Left colon (tissue), 2 donors: Measurements from ENCODE around the gene GJD3. TPM values are rescaled to one million over a fixed set of nuclear protein-coding genes. Genes with fewer than 3 reads are reported as not detected.
A peak's percentile ranks its signal among the peaks of the same experiment; 100 is the strongest.
"Not testable (repeated sequence)": the region's sequence is repeated elsewhere in the genome, so short reads cannot be mapped to it uniquely, and the experiment has no call there.

ENCODE experiments used
- ATAC-seq: fragments of 200-7000 bp; cut with Tn5 transposase; one replicate; pipeline ENCODE4 v1.9.1; 2020; ENCODE audit warnings: mild to moderate bottlenecking, moderate library complexity
- DNase-seq, 2 donors: peaks; one replicate each; pipeline ENCODE4 v3.0.0-alpha.2; 2020
- intact Hi-C, 2 donors: fragments of 100-400 bp; cut with DNase I in 1 of 2; cut with micrococcal nuclease in 1 of 2; formaldehyde crosslinking; loops; one replicate each; pipeline versions ENCODE4 v1.11.2 to v1.14.0; 2022; cut with DNase I, micrococcal nuclease
- long read RNA-seq: library from polyadenylated mRNA; unstranded; transcript quantifications from one replicate; pipeline ENCODE4 v2.0.0, GENCODE V29; 2021
- total RNA-seq, 2 donors: library from RNA; stranded (reverse); fragmentation: NEBNext Ultra II Directional; extraction: Animal tissue kit (Norgen Biotek cat#: 25700); gene quantifications; one replicate each; pipeline ENCODE4 v1.2.1, GENCODE V29; 2021
- donor health status: DM: no; HTN: no; CAD: no.
- donor health status: DM: yes; HTN: yes; CAD: no.

Gene GJD3, protein sequence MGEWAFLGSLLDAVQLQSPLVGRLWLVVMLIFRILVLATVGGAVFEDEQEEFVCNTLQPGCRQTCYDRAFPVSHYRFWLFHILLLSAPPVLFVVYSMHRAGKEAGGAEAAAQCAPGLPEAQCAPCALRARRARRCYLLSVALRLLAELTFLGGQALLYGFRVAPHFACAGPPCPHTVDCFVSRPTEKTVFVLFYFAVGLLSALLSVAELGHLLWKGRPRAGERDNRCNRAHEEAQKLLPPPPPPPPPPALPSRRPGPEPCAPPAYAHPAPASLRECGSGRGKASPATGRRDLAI
- total RNA-seq = under 1 TPM; 0.34 to 0.81 TPM
- long read RNA-seq = 0 reads

DNA sequence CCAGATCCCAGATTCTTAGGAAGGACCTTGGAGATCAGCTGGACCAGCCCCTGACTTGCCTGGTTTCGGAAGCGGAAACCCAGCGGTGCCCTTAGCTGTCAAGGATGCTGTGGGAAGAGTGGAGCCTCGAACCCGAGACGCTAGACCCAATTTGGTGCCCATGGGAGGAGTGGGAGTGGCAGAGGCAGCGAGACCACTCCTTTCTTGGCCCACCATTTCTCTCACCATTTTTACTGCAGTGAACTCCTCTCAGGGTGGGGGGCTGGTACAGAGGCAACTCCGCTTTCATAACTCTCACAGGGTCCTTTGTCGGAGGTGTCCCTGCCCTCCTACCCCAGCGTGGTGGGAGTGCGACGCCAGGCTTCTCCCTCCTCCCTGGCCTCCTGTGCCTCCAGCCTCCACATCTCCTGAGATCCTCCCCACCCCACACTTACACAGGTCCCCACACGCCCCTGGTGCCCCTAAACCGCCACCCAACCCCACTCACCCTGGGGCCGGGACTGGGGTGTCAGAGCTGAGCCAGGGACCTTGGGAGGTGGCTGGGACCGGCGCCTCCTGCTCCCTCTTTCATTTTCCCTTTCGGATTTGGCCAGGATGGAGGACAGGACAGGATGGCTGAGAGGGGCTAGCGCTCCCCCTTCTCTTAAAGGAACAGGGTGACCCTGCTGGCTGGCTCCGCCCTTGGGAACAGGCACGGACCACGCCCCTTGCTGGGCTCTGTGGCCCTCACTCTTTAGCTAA lies at the start of gene GJD3:
Gene GJD3, minus strand, starts transcription at position 617 of the 741 bp plus-strand sequence. CDS start 922 bp downstream, outside the sequence.
- no peak for DNase-seq
- ATAC-seq = no peak
- intact Hi-C loops = no loop called here

DNA sequence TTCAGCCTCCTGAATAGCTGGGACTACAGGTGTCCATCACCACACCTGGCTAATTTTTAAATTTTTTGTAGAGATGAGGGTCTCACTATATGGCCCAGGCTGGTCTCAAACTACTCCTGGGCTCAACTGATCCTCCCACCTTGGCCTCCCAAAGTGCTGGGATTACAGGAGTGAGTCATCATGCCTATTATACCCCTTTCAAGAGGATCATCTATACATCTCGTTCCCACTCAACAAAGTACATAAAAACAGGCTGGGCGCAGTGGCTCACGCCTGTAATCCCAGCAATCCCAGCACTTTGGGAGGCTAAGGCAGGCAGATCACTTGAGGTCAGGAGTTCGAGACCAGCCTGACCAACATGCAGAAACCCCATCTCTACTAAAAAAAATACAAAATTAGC lies 49.8 kb upstream of the GJD3 start:
- ATAC-seq = not testable (repeated sequence)
- intact Hi-C loops = loop anchor here in 1 of 2 donors (2.0 to 10.0 kb wide), 2 partner anchors 56 to 110 kb away; partner anchors contain the start of gene RARA

DNA sequence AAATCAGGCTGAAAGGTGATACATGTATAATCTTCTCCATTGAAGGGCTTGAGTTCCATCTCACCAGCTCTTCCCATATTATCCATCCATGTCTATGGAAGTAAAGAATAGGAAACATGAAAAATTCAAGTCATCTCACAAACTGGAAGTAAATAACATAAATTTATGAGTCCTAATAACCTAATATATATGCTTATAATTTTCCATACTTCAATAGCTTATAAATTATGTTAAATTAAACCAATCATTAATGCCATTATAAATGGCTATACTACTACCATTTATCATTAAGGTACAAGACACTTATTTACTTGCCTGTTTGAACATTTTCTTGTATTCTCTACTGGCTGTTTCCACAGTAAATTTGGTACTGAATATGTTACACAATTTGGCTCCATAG lies 48.3 kb upstream of the GJD3 start:
- no peak for ATAC-seq
- intact Hi-C loops = loop anchor here in 1 of 2 donors (10.0 kb wide), 1 partner anchor 108 kb away; the partner anchor contains the start of gene RARA
- no peak for DNase-seq

More for the DNA sequence above, 49.8 kb upstream of the GJD3 start:
- not testable (repeated sequence) for DNase-seq

DNA sequence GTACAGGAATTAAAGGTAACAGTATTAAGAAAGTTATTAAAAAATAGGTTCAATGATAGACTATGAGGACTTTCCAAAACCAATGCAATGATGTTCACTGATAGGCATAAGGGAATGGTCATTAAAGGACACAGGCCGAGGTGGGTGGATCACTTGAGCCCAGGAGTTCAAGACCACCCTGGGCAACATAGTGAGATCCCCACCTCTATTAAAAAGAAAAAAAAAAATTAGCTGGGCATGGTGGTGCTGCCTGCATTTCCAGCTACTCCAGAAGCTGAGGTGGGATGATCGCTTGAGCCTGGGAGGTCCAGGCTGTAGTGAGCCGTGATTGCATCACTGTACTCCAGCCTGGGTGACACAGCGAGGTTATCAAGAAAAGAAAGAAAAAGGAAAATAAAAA lies 47.3 kb upstream of the GJD3 start:
- DNase-seq (no peak), ATAC-seq (no peak)
- intact Hi-C loops = loop anchor here in 1 of 2 donors (10.0 kb wide), 1 partner anchor 107 kb away; the partner anchor contains the start of gene RARA

DNA sequence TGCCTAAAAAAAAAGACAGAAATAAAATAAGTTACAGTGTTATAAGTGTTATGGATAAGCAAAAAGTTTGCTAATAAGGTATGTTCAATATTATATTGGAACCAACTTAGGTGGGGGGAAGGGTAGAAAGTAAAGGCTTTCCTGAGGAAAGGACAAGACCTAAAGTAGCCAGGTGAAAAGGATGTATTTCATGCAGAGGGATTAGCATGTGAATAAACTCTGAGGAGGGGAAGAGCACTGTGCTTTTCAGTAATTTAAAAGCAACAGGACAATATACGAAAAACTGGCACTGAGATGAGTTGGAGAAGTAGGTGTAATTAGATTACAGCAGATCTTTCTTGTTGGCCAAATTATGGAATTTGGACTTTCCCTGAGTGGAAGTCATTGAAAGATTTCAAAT lies 45.5 kb upstream of the GJD3 start:
- intact Hi-C loops = loop anchor here in 1 of 2 donors (10.0 kb wide), 1 partner anchor 105 kb away; the partner anchor contains the start of gene RARA
- no peak for DNase-seq
- no peak for ATAC-seq

DNA sequence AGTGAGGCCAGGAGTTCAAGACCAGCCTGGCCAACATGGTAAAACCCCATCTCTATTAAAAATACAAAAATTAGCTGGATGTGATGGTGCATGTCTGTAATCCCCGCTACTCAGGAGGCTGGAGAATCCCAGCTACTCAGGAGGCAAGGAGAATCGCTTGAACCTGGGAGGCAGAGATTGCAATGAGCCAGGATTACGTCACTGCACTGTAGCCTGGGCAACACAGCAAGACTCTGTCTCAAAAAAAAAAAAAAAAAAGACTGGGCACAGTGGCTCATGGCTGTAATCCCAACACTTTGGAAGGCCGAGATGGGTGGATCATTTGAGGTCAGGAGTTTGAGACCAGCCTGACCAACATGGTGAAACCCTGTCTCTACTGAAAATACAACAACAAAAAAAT lies 45.0 kb upstream of the GJD3 start:
- ATAC-seq, DNase-seq, intact Hi-C loops: not testable (repeated sequence)

DNA sequence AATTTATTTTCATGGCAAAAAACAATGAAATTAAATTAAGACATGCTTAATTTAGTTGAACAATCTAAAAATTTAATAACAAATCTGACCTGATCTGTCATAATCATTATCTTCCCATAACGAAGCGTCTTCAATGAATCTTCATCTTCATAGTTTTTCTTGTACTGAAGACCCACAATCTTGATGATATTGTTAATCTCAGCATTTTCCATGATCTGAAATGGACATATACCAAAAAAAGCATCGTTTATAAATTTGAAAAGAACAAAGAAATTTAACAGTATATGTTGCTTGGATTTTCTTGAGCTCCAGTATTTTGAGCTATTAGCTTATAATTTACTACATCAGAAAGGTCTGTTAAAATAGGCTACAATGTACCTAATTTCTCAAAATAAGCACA lies 42.9 kb upstream of the GJD3 start:
- ATAC-seq (no peak), DNase-seq (no peak)
- intact Hi-C loops = no loop called here

DNA sequence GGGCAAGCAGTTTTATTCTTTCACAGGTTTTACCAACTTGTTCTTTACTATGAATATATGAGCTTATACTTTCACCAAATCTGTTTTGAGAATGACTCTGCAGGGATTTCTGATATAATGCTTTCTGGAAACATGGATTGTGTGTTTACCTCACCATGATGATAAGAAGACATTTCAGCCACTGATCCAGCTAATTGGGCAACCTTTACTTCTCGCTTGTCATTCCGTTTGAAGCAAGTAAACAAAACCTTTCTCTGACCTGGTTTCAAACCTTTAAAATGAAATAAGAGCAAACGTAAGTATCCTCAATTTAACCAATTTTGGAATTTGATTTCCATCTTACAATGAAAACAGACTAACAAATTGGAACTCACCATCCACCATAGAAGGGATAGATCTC lies 39.5 kb upstream of the GJD3 start:
- intact Hi-C loops = no loop called here

DNA sequence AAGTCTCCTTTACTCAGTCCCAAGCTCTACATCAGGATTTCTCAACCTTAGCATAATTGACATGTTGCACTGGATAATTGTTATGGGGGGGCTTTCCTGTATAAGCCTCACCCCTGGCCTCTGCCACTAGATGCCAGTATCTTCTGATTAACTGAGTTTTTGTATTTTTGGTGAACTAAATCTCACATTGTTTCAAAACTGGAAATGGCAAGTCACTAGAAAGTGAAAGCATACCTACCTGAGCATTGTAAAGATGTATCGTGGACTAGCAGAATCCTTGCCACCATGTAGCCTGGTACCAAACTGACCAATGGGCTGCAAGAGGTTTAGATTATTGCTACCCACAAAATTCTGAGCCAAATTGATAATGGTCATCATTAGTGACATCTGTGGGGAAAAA lies 38.1 kb upstream of the GJD3 start:
- DNase-seq (no peak), ATAC-seq (no peak)
- intact Hi-C loops = no loop called here

More for the DNA sequence above, 39.5 kb upstream of the GJD3 start:
- ATAC-seq = no peak
- DNase-seq = no peak

DNA sequence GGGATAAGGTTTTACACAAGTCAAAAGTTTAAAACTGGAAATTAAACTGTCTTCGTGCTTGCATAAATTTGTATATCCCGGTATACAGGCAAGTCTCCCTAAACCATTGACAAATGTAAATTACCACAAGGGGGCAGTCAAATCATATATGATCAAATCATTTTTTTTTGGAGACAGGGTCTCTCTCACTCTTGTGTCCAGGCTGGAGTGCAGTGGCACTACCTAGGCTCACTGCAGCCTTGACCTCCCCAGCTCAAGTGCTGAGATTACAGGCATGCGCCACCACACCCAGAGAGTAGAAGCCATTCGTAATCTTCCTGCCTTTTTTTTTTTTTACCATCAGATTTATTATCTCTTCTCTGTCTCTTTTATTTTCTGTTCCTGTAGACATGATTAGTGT lies 34.6 kb upstream of the GJD3 start:
- intact Hi-C loops = no loop called here
- ATAC-seq = peak; percentile 53
- no peak for DNase-seq

DNA sequence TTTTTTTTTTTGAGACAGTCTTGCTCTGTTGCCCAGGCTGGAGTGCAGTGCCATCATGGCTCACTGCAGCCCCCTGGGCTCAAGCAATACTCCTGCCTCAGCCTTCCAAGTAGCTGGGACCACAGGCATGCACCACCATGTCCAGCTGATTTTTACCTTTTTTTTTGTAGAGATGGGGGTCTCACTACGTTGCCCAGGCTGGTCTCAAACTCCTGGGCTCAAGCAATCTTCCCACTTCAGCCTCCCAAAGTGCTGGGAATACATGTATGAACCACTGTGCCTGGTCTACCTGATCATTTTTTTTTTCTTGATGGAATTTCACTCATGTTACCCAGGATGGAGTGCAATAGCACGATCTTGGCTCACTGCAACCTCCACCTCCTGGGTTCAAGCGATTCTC lies 22.0 kb upstream of the GJD3 start:
- ATAC-seq, DNase-seq, intact Hi-C loops: not testable (repeated sequence)

DNA sequence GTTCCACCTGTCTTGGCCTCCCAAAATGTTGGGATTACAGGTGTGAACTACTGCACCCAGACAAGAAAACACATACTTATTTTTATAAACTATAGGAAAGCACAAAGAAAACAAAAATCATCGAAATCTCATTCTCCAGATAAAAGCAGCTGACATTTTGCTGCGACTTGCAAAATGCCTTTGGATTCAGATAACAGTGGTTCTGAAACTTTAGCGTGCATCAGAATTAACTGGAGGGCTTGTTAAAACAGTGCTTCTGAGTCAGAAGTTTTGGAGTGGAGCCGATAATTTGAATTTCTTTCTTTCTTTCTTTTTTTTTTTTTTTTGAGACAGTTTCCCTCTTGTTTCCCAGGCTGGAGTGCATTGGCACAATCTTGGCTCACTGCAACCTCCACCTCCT lies 17.7 kb upstream of the GJD3 start:
- intact Hi-C loops = no loop called here
- ATAC-seq = no peak

DNA sequence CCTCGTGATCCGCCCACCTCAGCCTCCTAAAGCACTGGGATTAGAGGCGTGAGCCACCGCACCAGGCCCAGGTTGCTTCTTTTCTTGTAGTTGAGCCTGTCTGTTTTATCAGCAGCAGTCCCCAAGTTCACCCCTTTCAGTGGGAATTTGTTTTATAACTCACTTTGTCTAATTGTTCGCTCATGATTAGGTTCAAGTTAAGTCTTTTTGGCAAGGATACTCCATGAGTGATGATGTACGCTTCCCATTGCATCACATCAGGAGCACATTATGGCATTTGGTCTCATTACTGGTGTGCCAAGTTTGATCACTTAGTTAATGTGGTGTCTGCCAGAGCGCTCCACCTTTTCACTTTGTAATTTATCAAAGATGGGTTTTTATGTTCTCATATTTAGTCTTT lies 14.4 kb upstream of the GJD3 start:
- no peak for ATAC-seq
- intact Hi-C loops = no loop called here
- no peak for DNase-seq

More for the DNA sequence above, 17.7 kb upstream of the GJD3 start:
- no peak for DNase-seq

DNA sequence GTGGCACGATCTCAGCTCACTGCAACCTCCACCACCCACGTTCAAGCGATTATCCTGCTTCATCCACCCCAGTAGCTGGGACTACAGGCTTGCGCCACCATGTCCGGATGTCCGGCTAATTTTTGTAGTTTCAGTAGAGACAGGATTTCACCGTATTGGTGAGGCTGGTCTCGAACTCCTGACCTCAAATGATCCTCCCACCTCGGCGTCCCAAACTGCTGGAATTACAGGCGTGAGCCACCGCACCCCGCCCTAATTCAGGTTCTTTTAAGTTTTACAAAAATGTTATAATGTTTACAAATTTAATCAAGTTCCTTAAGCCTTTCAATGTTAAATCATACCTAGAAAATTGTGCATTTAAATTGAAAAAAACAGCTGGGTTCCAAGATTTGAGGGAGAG lies 13.3 kb upstream of the GJD3 start:
- intact Hi-C loops = no loop called here
- DNase-seq (no peak), ATAC-seq (no peak)

DNA sequence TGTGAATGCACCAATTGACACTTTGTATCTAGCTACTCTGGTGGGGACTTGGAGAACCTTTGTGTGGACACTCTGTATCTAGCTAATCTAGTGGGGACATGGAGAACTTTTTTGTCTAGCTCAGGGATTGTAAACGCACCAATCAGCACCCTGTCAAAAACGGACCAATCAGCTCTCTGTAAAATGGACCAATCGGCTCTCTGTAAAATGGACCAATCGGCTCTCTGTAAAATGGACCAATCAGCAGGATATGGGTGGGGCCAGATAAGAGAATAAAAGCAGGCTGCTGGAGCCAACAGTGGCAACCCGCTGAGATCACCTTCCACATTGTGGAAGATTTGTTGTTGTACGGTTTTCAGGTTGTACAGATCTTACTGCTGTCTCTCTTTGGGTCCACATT lies 12.0 kb upstream of the GJD3 start:
- intact Hi-C loops, ATAC-seq, DNase-seq: not testable (repeated sequence)

DNA sequence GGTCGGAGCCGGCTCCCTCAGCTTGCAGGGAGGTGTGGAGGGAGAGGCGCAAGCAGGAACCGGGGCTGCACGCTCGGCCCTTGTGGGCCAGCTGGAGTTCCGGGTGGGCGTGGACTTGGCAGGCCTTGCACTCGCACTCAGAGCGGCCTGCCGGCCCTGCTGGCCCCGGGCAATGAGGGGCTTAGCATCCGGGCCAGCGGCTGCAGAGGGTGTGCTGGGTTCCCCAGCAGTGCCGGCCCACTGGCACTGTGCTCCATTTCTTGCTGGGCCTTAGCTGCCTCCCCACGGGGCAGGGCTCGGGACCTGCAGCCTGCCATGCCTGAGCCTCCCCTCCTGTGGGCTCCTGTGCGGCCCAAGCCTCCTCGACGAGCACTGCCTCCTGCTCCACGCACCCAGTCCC lies 11.2 kb upstream of the GJD3 start:
- DNase-seq, intact Hi-C loops: not testable (repeated sequence)
- peak; percentile 42 for ATAC-seq

DNA sequence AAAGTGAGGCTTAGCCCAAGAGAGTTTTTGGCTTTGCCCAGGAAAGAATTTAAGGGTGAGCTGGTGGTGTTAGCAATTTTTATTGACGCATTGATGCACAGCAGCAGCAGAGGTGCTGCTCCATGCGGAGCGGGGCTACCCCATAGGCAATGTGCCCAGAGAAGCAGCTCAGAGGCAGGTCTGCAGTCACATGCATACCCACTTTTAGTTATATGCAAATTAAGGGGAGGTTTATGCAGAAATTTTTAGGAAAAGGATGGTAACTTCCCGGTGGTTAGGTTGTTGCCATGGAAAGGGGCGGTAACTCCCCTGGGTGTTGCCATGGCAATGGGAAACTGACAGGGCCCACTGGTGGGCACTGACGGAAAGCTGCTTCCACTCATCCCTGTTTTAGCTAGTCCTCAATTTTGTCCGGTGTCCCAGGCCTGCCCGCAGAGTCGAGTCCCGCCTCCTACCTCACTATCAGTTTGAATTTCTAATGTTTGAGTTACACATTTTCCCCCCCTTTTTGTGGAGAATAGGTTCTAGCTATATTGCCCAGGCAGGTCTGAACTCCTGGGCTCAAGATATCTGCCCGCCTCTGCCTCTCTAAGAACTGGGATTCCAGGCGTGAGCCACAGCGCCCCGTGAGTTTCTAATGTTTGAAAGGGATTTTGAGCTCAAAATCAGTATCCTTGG lies 10.4 kb upstream of the GJD3 start:
- intact Hi-C loops = no loop called here
- ATAC-seq = no peak
- no peak for DNase-seq

DNA sequence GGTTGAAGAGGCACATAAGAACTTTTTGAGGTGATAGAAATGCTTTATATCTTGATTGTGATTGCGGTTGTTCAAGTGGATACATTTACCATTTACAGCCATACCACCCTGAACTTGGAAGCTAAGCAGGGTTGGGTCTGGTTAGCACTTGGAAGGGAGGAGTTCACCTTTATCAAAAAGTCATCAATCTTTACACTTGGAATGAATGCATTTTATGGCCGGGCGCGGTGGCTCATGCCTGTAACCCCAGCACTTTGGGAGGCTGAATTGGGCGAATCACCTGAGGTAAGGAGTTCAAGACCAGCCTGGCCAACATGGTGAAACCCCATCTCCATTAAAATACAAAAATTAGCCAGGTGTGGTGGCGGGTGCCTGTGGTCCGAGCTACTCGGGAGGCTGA lies 9.5 kb upstream of the GJD3 start:
- ATAC-seq = peak; percentile 87
- intact Hi-C loops = no loop called here
- DNase-seq = peak in 1 of 2 donors; percentile 64

DNA sequence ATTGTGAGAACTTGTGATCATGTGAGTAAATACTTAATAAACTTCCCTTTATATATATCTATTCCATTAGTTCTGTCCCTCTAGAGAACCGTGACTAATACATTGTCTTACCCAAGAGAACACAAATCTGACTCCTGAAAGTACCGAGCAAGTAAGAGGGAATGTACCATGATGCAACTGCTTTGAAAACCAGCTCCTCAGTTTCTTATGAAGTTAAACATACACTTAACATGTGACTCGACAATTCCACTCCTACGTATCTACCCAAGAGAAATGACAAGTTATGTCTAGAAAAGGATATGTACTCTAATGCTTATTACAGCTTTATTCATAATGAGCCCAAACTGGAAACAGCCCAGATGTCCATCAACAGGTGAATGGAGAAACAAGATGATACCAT lies 8.8 kb upstream of the GJD3 start:
- no peak for DNase-seq
- ATAC-seq = no peak
- intact Hi-C loops = no loop called here
